Sigmoid colon (tissue), 4 donors: ENCODE results near the gene ITGA7.

Experiments used
- CTCF ChIP-seq, 4 experiments: fragments of 450-650 bp in 3 of 4; fragments of 200-600 bp in 1 of 4; IDR thresholded peaks; one replicate each; pipeline ENCODE4 v1.5.1; 2016 to 2019; ENCODE audit warnings: antibody characterized with exemption in 4 of 4, mild to moderate bottlenecking in 3 of 4, moderate library complexity in 2 of 4
- POLR2AphosphoS5 ChIP-seq, 4 donors: sonication (generic); formaldehyde crosslinking; IDR thresholded peaks; one replicate each; pipeline ENCODE4 v1.6.1; 2017; ENCODE audit warnings: antibody characterized with exemption in 4 of 4

GRCh38 chr12:55641595-55641994 is 66.1 kb downstream of the ITGA7 start:
- no peak for TF ChIP-seq CTCF (IDR thresholded peaks at IDR 0.05)
- no peak for TF ChIP-seq POLR2AphosphoS5 (IDR thresholded peaks at IDR 0.05)
